HG02970 (cell line): ENCODE data around the gene SRPX.
A peak's percentile ranks its signal among the peaks of the same experiment; 100 is the strongest.

ENCODE experiments used
- ATAC-seq: cut with Tn5 transposase; IDR thresholded peaks from one replicate; pipeline ENCODE4 v1.9.1; 2021; ENCODE audit warnings: mild to moderate bottlenecking, moderate library complexity, moderate number of reproducible peaks; ENCODE audit not compliant: unreplicated experiment, low FRiP score

The SRPX gene

GRCh38 chrX:38142610-38143009 lies 78.1 kb downstream of the SRPX start:
- ATAC-seq: no peak

GRCh38 chrX:38138900-38139299 lies 81.8 kb downstream of the SRPX start:
- ATAC-seq: no peak

GRCh38 chrX:38138157-38138891 lies 82.3 kb downstream of the SRPX start:
- no peak for ATAC-seq

- no peak for ATAC-seq
Measured at GRCh38 chrX:38129366-38129765, 91.3 kb downstream of the SRPX start.

GRCh38 chrX:38127961-38128360 lies 92.7 kb downstream of the SRPX start:
- ATAC-seq: no peak

- ATAC-seq: no peak
Measured at GRCh38 chrX:38126179-38126578, 94.5 kb downstream of the SRPX start.

GRCh38 chrX:38124000-38124399 lies 96.7 kb downstream of the SRPX start:
- ATAC-seq: no peak

- no peak for ATAC-seq
Measured at GRCh38 chrX:38117485-38117884, 103.2 kb downstream of the SRPX start.

- no peak for ATAC-seq
Measured at GRCh38 chrX:38116706-38117105, 104.0 kb downstream of the SRPX start.

- ATAC-seq: peak; percentile 55
Measured at GRCh38 chrX:38112566-38112965, 108.1 kb downstream of the SRPX start.

GRCh38 chrX:38111196-38111595 lies 109.5 kb downstream of the SRPX start:
- ATAC-seq: no peak

- ATAC-seq: no peak
Measured at GRCh38 chrX:38110231-38110630, 110.4 kb downstream of the SRPX start.

GRCh38 chrX:38109042-38109898 lies 111.4 kb downstream of the SRPX start:
- no peak for ATAC-seq

GRCh38 chrX:38108364-38108763 lies 112.3 kb downstream of the SRPX start:
- no peak for ATAC-seq

GRCh38 chrX:38106991-38107655 lies 113.5 kb downstream of the SRPX start:
- ATAC-seq: no peak

GRCh38 chrX:38105216-38105725 lies 115.4 kb downstream of the SRPX start:
- ATAC-seq: no peak

GRCh38 chrX:38103857-38104812 lies 116.5 kb downstream of the SRPX start:
- peak; percentile 47 for ATAC-seq

GRCh38 chrX:38102875-38103274 lies 117.8 kb downstream of the SRPX start:
- no peak for ATAC-seq

GRCh38 chrX:38102240-38102639 lies 118.4 kb downstream of the SRPX start:
- no peak for ATAC-seq

GRCh38 chrX:38099688-38100087 lies 121.0 kb downstream of the SRPX start:
- ATAC-seq: no peak
